Activated effector memory CD4-positive, alpha-beta T cell treated with anti-CD3 and anti-CD28 coated beads, Interleukin-2, amount 50 U/mL, for 16 hours (primary cell): ENCODE measurements around the gene TSHZ1.

ENCODE experiments used
- DNase-seq: peaks from one replicate; pipeline ENCODE4 v3.0.0-alpha.2; 2020

The TSHZ1 gene

DNA sequence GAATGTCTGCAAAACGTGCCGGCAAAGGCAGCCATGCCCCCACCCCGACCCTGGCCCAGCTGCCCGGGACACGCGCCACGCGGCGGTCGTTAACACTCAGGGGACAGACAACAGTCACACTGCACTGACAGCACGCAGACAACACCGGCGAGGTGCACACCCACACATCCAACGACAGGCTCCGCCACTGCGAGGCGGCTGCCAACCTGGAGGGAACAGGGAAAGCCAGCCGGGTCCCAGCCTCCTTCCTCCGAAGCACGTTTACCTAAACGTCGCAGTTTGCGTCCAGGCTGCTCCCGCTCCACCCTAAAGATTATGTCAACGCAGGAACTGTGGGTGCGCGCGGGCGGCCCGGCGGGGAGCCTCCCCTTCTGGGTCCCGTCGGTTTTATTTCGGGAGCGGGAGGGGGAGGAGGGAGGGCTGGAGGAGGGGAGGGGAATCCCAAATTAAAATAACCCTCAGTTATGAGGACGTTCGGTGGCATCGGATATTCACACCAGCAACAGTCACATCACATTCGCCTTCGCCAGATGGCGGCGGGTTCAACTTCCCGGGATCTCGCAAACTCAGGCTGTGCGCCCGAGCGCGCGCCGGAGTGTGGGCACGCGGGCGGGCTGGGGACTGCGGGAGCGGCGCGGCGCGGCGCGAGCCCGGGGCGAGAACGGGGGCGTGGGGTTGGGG is 2.3 kb upstream of the TSHZ1 start:
- DNase-seq: peak; percentile 80

DNA sequence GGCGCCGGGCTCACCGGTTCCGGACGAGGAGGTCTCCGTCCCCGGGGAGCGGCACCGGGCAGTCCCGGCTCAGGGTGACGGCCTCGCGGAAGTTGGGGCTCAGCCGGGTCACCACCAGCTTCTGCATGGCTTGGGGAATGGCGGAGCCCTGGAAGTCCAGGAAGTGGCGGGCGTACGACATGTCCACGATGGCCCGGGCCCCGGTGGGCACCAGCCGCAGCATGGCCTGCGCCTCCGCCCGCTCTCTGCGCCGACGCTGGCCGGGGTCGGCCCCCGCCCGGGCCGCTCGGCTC is 1.8 kb upstream of the TSHZ1 start:
- no peak for DNase-seq

DNA sequence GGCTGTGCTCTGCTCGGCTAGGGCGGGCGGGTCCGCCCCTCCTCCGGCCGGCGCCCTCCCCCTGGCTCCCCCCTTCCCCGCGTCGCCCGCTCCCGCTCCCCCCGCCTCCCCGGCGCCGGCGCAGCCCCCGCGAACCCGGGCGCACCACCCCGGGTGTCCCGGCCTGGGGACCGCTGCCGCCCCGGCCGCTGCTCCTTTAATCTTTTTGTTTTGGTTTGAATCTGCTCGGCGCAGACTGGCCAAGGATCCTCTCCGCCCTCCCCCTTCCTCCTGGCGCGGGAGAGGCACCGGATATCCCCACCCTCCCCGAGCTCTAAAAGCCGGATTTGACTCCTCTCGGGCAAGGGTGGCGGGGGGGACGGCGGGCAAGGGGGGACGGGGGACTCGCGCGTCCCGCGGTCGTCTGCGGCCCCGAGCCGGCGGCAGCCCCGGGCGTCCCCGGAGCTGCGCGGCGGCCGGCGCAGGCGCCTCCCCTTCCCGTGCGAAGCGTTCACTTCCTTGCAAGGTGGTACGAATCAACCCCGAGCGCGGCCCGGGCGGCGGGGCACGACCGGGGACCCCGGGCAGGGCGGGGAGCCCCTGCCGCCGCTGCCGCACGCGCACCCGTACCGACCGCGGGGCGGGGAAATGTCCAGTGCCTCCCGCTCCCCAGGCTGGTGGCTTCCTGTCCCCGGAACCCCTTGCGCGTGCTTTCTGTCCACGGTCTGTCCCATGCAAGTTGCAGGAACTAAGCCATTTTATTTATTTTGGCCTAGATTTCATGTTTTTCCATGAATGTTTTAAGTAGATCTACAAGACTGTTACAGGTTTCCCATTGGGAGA is 1.3 kb upstream of the TSHZ1 start, which contains the start of gene PTGR3:
Gene PTGR3, minus strand, starts transcription at position 11 of the 822 bp plus-strand sequence. CDS start 81 bp downstream, outside the sequence.
- DNase-seq: peak; percentile 90

DNA sequence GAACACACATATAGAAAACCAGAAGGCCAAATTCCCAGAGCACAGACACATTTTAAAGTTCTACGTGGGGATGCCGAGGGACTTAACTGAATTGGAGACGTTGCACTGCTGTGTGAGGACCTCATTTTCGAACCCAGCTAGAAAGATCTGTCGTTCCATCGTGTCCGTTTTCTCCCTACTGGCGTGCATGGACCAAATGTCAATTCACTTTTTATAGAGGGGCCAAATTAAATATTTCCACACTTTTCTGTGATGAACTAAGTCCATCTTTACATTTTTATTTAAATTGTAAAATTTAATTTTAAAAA is 692 bp upstream of the TSHZ1 start:
- DNase-seq: no peak

DNA sequence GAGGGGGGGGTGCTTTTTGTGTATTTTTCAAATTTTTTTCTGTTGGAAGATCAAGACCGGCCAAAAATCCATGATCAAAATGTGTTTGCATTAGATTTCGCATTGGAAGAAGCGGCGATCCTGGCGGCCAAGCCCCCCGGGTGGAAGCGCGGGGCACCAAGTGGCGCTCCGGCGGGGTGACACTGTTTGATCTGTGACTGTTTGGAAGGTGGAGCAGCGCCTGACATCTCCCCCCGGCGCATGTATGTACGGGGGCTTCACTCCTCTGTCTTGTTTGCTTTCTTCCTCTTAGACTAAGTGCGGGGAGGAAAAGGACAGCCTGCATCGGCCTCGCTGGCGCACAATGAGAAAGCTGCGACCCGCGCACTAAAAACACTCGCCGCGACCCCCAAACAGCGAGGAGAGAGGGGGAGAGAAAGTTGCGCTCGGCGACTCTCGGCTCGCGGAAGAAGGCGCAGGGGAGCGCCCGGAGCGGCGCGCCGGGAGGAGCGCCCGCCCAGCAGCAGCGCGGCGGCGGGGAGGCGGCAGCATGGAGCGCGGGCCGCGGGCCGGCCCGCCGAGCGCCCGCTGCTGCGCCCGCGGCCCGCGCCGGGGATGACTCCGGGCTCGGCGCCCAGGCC is 515 bp downstream of the TSHZ1 start:
- DNase-seq: peak; percentile 76

DNA sequence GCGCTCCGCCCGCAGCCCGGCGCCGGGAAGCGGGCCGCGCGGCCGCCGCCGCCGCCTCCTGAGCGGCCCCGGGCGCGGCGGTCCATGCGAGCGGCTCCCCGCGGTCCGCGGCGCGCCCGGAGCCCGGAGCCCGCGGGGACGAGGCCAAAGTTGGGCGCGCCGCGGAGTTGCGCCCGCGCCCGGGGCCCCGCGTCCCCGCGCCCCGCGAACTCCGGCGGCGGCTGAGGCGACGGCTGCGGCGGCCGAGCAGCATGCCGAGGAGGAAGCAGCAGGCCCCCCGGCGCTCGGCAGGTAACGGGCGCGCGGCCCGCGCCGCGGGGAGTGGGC is 992 bp downstream of the TSHZ1 start:
- DNase-seq: no peak

DNA sequence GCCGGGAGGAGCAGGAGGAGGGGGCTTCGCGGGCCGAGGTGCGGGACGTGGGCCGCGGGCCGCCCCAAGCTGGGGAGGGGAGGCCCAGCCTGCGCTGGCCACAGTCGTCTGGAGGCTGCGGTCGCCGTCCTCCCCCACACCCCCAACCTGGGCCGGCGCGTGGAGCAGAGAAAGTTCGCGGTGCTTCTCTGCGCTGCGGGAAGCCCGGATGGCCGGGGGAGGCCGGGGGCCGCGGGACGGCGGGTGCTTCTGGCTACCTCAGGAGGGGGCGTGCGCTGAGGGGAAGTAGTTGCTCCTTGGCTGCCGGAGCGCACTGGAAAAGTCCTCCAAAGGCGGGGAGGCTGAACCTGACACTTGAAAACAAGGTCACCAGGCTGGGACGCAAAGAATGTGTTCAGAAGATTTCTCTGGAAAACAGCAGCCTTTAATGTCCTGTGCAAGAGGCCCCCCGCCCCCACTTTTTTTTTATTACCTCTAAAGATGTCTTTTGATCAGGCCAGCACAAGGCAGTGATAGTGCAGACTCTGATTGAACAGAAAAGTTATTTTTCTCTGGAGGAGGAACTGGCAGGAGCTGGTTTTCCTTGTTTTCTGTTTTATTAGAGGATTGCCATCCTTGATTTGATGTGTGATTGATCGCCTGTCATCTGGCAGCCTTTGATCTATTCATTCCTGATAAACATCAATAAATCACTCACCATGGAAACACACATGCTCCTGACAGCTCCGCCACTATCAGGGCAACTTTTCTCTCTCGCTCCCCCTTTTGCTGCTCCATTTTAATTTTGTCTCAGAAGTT is 1.6 kb downstream of the TSHZ1 start:
- DNase-seq: peak; percentile 77

DNA sequence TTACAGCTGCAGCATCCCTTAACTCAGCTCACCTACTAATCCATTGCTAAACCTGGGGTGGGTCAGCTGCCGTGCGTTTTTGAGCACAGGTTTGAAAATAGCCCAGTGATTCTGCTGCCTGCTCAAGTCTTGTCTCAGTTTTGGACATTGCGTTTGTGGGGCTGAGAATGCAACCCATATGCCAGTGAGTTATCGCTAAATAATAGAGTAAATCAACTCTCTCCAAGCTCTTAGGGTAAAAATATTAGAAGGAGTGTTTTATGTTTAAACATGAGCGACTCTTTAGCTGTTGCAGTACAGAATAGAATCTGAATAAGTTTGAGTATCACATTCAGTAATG is 2.1 kb downstream of the TSHZ1 start:
- no peak for DNase-seq

DNA sequence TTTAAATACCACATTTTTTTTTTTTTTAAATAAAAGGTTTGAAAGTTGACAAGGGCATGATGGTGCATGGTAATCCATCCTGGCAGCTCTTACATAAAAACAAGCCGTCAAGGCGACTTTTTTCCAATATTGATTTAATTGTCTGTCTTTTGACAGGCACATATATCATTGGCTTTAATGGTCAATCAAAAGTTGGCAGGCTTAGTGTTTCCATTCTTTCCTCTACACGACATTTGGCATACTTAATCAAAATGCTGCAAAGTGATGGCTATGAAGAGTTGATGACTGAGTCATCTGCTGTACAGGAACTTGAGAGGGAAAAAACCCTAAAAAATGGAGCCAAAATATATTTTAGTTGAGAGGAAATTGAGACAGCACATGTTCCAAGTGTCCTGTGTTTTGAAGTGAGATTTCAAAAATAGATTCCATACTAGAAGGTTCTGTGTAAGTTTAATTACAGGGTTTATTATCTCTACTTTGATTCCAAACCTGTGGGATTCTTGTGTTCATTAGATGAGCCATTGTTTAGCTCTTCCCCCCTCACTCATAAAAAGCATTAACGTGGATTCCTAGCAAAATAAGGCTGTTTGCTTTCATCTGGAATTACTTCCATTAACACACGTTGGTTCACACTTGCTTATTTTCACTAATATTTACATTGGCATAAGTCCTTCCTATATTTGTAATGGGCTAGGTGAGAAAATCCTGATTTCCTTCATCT is 3.2 kb downstream of the TSHZ1 start:
- no peak for DNase-seq

DNA sequence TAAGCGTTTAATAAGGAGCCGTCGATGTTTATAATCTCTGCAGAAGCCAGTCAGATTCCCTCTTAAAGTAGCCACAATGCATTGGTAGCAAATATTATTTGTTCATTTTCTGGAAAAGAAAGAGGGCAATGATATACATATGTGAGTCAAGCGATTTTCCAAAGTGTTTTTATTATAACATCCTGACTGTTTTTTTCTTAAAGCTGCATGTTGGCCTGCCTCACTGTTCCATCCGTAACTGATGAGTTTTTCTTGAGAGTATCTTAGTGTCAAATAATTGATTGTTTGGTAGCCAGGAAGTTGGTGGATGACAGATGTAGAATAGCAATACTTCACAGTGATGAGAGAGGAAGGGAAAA is 3.7 kb downstream of the TSHZ1 start:
- no peak for DNase-seq

DNA sequence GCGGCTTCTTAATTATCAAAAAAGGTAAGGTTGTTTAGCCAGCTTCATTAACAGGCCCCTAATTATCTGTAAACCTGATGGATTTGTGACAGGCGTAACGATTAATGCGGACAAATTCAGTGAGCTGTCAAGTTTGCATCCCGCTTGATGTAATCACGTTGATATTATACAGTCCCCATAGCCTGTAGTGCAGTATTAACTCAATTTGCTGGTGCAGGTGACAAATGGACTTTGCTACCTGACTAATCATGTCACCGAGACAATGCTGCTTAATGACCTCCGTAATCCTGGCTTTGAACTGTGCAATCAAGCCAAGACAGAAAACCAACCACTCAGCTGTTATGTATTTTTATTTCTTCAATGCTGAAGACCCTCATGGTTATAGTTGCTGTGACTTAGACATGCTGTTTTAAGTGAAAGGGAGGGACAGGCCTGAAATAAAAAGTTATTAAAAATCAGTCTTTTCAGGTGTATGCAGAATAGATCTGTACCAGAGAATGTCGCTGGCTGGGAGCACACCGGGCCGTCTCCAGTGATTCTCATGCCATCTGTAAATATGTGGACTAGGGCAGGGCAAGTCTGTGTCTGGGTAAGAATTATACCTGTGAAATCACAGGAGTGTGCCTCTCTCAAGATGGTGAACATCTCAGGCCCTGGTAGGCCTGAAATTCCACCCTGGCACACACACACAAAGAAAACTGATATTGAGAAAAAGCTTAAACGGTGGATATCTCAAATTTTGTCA is 4.3 kb downstream of the TSHZ1 start:
- no peak for DNase-seq

DNA sequence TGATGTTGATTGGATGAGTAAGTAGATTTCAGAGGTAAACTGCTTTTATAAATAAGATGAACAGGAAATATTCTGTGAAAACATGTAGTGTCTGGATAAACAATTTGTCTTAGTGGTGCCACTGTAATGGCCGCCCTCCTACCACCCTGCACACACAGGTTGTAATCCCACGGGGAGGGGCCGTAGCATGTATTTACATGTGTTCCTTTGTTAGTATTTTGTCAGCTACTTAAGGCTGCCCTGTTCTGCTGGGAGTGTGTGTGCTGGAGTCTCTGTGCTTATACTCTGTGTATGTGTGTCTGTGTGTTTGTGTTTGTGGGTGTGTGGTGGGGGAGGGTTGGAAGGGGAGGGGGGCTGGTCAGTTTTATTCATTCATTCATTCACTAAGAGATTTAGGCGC is 5.1 kb downstream of the TSHZ1 start:
- no peak for DNase-seq

DNA sequence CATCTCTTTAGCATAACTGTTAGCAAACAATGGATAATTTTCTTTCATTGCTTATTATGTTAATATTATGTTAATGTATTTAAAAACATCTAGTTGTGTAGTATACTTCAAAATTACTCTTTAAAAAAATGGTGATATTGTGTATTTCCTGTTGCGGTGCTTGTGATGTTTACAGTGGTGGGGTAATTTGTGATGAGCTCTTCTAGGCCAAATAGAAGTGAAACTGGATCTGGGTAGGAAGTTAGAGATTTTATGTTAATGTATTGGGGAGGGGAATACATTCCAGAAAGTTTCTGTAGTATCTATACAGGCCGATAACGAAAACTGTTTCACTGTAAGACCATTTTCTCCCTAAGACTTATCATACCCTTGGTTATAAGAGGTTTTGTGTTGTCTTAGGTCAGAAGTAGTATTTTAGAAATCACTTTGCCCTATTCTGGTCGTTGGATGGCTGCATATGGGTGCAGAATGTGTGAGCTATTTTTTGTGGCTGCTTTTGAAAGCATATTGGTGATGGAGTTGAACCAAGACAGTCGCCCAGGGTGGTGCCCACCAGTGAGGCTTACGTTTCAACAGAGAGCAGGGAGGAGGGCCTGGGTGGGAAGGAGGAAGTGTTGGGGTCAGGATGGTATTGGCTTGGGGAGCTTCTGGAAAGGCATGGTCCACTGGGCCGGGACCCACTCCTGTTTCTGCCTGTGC is 5.8 kb downstream of the TSHZ1 start:
- no peak for DNase-seq

DNA sequence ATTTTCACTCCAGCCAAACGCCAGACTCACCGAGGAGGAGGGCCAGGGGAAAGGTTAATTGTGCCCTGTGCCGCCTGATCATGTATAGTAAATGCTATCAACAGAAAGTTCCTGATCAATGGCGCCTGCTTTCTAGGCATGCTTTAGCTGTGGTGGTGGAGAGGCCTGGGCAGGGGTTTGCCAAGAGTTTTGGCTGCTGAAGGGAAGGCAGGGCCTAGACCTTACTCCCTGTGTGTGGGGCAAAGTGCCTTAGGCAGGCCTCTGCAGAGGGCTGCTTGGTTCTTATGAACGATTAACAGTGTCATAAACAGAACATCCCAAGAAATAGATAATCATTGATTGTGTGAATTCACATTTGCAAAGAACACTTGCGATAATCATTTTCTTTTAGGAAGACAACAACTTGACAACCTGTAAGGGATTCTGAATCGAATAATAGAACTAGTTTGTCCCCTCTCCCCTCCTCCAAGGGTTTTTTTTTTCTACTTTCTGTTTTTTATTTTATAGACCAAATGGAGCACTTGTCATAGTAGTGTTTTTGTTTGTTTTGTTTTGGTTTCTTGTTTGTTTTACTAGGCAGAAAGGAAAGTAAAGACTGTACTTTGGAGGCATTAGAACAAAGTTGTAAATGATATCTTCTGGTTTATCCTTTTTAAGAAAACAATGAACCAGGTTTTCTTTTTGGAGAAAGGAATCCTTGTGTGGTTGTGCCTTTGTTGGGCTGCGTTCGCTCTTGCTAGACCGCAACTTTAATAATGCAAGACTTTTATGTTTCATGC is 6.5 kb downstream of the TSHZ1 start:
- no peak for DNase-seq

DNA sequence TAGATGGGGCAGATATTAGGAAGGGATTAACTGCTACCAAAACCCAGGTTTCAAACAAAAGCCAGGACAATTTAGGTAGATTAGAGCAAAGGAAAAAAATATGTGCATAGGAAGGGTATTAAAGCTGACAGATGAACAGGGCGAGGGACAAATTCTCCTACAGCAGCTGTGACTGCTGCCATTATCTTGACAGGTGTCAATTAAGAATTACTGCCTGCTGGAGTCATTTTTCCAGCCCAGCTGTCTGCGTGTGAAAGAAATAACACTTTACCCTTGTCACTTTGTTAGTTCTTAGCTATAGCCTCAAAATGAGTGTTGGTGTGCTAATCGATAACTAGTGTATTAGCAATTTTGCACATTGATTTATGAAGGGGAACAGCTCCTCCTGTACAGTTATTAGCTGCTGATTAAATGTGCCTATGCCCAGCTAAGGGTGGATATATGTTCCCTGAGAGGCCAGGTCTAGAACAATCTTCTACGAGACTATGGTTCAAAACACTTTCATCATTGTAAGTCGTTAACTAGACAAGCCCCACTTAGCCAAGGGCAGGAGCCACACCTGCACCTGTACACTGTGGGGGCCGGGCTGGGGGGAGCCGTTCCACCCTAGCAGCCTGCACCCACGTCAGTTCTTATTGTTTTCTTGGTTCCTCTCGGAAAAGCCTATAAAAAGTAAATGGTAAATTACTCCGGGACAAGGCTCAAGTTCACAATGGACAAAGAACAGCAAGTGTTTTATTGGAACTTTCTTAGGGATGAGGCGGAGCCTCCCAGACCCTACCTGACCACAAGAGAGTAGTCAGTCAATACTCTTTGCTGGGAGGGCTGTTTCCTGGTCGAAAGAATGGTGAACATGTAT is 7.7 kb downstream of the TSHZ1 start:
- DNase-seq: no peak

DNA sequence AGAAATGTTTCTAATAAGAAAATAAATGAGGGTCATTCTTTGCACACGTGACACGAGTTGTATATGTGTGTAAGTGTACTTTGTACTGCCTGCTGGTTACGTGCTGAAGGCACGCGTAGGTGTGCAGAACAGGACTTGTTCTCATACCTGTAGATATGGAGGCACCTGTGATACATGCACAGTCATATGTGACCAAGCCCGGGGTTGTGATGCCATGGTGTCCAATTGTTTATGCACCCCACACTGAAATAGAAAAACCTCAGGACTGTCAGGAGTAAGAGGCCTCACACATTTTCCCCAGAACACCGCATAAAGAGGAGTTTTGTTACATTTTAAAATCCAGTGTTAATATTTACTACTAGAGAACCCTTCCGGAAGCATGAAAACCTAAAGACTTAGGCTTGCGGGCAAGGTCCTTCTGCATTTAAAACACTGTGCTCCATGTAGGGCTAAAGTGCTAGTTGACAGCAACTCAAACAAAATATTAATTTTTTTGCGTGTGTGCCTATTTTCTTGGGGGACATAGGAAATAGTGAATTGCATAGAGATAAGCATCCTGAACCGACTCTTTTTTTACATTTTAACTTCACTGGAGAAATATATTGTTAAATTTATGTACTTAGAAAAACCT is 9.3 kb downstream of the TSHZ1 start:
- no peak for DNase-seq

DNA sequence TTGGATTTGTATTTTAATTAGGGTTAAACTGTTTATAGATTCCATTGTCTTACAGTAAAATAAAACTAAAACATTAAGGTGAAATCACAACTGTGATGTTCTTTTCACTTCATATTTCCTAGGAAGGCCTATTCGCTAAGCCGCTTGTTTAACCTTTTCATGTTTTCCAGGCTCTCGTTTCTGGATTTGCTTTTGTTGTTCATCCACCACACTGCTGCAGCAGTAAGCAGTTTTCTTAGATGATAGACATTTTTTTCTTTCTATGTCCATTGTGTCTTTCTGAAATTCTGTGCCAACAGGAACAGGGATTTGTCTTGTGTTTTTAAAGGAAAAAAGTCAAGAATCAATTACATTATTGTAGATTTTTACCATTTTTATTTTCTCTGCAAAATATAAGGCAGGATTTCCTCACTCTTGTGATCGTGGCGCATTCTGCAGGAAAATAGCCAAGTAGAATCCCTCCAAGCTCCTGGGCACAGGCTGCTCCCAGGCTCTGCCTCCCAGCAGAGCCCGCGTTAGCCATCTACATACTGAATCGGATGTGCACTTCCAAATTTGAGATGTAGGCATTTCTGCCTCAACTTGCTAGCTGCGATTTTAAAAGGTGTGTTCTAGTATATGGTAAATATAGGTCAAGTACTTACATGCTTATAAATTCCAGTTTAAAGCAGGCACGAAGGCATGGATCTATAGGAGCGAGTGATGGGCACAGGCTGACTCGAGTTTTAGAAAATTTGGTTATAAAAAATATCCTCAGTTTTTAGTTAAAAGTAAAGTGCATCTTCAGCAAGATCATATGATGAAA is 10.2 kb downstream of the TSHZ1 start:
- no peak for DNase-seq

DNA sequence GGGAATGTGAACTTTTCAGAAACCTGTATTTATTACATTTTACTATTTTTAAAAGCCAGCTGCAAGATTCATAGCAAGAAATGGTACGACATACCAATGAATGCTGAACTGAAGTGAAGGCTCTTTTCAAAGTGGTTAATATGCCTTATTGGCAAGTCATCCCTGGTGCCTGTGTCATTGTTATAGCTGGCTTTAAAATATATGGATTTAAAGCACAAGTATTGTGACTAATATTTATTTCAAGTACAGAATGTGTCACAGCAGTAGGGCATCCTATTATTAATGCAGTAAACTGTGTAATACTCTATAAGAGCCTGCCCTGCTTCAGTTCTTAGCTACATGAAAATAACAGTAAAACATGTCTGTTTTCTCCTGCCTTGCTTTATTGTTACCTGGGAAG is 10.8 kb downstream of the TSHZ1 start:
- DNase-seq: no peak

DNA sequence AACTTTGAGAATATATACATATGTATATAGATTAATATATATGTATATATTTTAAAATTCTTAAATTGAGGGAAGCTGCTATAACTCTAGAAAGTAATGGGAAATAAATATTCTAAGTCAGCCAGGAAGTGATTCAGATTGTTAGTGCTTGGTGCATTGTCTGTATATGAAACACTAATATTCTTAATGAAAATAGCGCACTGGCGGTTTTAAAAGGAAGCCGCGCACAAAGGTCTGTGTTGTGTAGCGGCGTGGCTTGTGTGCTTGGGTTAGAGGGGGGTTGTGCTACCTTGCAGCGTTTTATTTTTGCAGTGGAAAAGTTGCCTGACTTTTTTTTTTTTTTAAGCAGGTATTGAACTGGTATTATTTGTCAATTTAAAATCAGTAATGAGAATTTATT is 11.3 kb downstream of the TSHZ1 start:
- DNase-seq: no peak
